SJCRH30 (cell line): ENCODE data around the gene EEF2. TPM values are rescaled to one million over a fixed set of nuclear protein-coding genes. Genes with fewer than 3 reads are reported as not detected.

Experiments used
- DNase-seq, 2 experiments: peaks; one replicate each; pipeline ENCODE4 v3.0.0-alpha.2; 2015 to 2020
- H3K27ac ChIP-seq: fragments of 250-450 bp; sonication (Bioruptor Pico); 2 replicates; pipeline ENCODE4 v1.5.1; 2020; ENCODE audit warnings: mild to moderate bottlenecking, moderate library complexity
- H3K27me3 ChIP-seq: fragments of 250-450 bp; sonication (Bioruptor Pico); 2 replicates; pipeline ENCODE4 v1.5.1; 2020; ENCODE audit warnings: mild to moderate bottlenecking, moderate library complexity
- H3K36me3 ChIP-seq: fragments of 250-450 bp; sonication (Bioruptor Pico); 2 replicates; pipeline ENCODE4 v1.5.1; 2020; ENCODE audit warnings: mild to moderate bottlenecking, moderate library complexity
- H3K4me1 ChIP-seq: fragments of 250-450 bp; sonication (Bioruptor Pico); 2 replicates; pipeline ENCODE4 v1.5.1; 2020; ENCODE audit warnings: mild to moderate bottlenecking, moderate library complexity
- H3K4me3 ChIP-seq: fragments of 250-450 bp; sonication (Bioruptor Pico); 2 replicates; pipeline ENCODE4 v1.5.1; 2020; ENCODE audit warnings: mild to moderate bottlenecking, moderate library complexity
- H3K9me3 ChIP-seq: fragments of 250-450 bp; sonication (Bioruptor Pico); replicated peaks from 2 replicates; pipeline ENCODE4 v1.5.1; 2020; ENCODE audit warnings: mild to moderate bottlenecking, moderate library complexity
- total RNA-seq: library from RNA; depleted of rRNA; stranded (reverse); fragments of >200 nt; shearing (Covaris generic); gene quantifications from 2 replicates; pipeline ENCODE4 v1.2.3, GENCODE V29; 2014

The EEF2 gene
- total RNA-seq, 1 experiment from 2014 or later, result 1,658 TPM

DNA sequence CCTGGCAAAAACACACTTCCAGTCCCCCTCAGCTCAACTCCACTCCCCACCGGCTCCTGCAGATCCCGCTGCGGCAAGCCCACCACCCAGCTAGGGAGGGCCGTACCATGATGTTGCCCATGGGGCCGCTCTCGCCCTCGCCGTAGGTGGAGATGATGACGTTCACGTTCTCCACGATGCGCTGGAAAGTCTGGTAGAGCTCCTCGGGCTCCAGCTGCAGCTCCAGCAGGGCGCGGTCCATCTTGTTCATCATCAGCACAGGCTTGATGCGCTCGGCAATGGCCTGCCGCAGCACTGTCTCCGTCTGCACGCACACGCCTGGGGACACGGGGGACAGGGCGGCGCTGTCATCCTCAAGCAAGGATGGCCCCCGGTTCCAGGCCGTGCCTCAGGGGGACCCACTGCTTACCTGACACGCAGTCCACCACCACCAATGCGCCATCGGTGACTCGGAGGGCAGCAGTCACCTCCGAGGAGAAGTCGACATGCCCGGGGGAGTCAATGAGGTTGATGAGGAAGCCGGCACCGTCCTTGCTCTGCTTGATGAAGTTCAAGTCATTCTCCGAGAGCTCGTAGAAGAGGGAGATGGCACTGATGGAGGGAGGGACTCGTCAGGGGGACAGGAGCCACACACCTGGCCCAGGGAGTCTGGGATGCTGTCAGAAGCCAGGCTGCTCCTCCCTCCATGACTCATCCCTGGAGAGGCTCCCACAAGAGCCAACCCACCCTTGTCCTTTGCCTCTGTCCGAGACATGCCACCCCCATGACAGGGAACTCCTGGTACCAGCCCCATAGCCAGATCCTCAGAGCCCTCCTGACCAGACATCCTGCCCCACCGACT, 2.3 kb downstream of the EEF2 start:
- H3K4me3 ChIP-seq, result no peak overlapping the region
- H3K27me3 ChIP-seq, result no peaks in the 10 kb centered on the region
- DNase-seq, result peak in 1 of 2 experiments; percentile 35
- H3K27ac ChIP-seq, result no peak overlapping the region
- peaks cover 70% of the 10 kb centered on the region for H3K36me3 ChIP-seq
- no peaks in the 10 kb centered on the region for H3K9me3 ChIP-seq
- H3K4me1 ChIP-seq, result peaks cover 15% of the 10 kb centered on the region

- Histone ChIP-seq H3K4me3 (no peak overlapping the region), H3K9me3 (no peaks in the 10 kb centered on the region), H3K27ac (no peak overlapping the region), H3K4me1 (peaks cover 15% of the 10 kb centered on the region), H3K27me3 (no peaks in the 10 kb centered on the region), H3K36me3 (peaks cover 79% of the 10 kb centered on the region)
- no peak for DNase-seq
Observed at GRCh38 chr19:3981736-3982681, 3.3 kb downstream of the EEF2 start.

GRCh38 chr19:3981373-3981735, 3.9 kb downstream of the EEF2 start:
- peaks cover 86% of the 10 kb centered on the region for H3K36me3 ChIP-seq
- H3K27ac ChIP-seq, result no peak overlapping the region
- no peak overlapping the region for H3K4me3 ChIP-seq
- H3K4me1 ChIP-seq, result peaks cover 14% of the 10 kb centered on the region
- DNase-seq, result no peak
- no peaks in the 10 kb centered on the region for H3K9me3 ChIP-seq
- H3K27me3 ChIP-seq, result no peaks in the 10 kb centered on the region

DNA sequence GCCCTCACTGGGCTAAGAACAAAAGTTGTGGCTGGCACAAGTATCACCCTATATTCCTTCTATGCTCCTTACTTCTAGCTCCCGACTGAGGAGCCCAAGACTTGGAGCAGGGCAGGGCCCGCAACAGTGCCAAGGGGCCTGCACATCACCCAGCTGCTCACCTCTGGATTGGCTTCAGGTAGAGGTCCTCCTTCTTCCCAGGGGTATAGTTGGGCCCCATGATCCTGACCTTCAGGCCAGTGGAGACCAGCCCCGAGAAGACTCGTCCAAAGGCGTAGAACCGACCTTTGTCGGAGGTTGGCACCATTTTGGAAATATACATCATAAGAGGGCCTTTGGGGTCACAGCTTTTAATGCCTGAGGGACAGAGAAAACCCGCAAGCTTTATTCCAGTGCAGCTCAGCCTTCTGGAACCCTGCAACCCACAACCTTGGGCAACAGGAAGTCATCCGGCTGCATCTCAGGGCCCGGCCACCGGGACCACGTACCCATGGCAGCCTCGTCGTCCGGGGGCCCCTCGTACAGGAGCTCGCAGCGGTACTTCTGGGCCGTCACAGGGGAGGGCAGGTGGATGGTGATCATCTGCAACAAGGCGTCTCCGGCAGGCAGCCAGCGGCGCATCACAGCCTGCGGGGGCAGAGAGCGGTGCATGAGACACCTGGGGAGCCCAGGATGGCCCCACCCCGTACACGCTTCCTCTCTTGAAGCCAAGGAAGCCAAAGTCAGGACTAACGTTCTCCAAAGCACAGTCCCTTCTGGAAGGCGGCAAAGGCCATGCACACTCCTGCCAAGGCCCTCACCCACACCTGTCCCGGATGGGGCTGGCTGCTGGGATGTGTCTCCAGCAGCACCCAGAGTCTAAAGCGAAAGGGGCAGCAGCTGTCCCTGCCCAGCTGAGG, 4.7 kb downstream of the EEF2 start:
- Histone ChIP-seq H3K4me3 (no peak overlapping the region), H3K36me3 (peaks cover 93% of the 10 kb centered on the region), H3K27me3 (no peaks in the 10 kb centered on the region), H3K27ac (no peak overlapping the region), H3K9me3 (no peaks in the 10 kb centered on the region), H3K4me1 (peaks cover 6% of the 10 kb centered on the region; the same call in 1 of the 2 replicates)
- DNase-seq, result no peak

GRCh38 chr19:3979674-3980352, 5.5 kb downstream of the EEF2 start:
- Histone ChIP-seq H3K9me3 (no peaks in the 10 kb centered on the region), H3K27ac (no peak overlapping the region), H3K36me3 (peaks cover 98% of the 10 kb centered on the region)

GRCh38 chr19:3979289-3979673, 6.0 kb downstream of the EEF2 start:
- H3K4me3 ChIP-seq, result no peak overlapping the region
- no peak overlapping the region for H3K27ac ChIP-seq
- no peak for DNase-seq
- no peaks in the 10 kb centered on the region for H3K27me3 ChIP-seq
- peaks cover 6% of the 10 kb centered on the region; the same call in 1 of the 2 replicates for H3K4me1 ChIP-seq
- peaks cover 93% of the 10 kb centered on the region for H3K36me3 ChIP-seq
- H3K9me3 ChIP-seq, result no peaks in the 10 kb centered on the region

More at GRCh38 chr19:3979674-3980352, 5.5 kb downstream of the EEF2 start:
- no peaks in the 10 kb centered on the region for H3K27me3 ChIP-seq
- H3K4me1 ChIP-seq, result peaks cover 6% of the 10 kb centered on the region; the same call in 1 of the 2 replicates
- no peak for DNase-seq
- H3K4me3 ChIP-seq, result no peak overlapping the region

GRCh38 chr19:3978145-3978544, 7.1 kb downstream of the EEF2 start:
- Histone ChIP-seq H3K27ac (no peak overlapping the region), H3K36me3 (peaks cover 82% of the 10 kb centered on the region), H3K27me3 (no peaks in the 10 kb centered on the region), H3K9me3 (no peaks in the 10 kb centered on the region), H3K4me1 (peaks cover 4% of the 10 kb centered on the region; the same call in 1 of the 2 replicates), H3K4me3 (no peak overlapping the region)
- no peak for DNase-seq

GRCh38 chr19:3977242-3978143, 7.8 kb downstream of the EEF2 start:
- Histone ChIP-seq H3K27me3 (no peaks in the 10 kb centered on the region), H3K9me3 (no peaks in the 10 kb centered on the region), H3K4me1 (no peaks in the 10 kb centered on the region), H3K36me3 (peaks cover 75% of the 10 kb centered on the region), H3K27ac (no peak overlapping the region), H3K4me3 (no peak overlapping the region)
- no peak for DNase-seq

DNA sequence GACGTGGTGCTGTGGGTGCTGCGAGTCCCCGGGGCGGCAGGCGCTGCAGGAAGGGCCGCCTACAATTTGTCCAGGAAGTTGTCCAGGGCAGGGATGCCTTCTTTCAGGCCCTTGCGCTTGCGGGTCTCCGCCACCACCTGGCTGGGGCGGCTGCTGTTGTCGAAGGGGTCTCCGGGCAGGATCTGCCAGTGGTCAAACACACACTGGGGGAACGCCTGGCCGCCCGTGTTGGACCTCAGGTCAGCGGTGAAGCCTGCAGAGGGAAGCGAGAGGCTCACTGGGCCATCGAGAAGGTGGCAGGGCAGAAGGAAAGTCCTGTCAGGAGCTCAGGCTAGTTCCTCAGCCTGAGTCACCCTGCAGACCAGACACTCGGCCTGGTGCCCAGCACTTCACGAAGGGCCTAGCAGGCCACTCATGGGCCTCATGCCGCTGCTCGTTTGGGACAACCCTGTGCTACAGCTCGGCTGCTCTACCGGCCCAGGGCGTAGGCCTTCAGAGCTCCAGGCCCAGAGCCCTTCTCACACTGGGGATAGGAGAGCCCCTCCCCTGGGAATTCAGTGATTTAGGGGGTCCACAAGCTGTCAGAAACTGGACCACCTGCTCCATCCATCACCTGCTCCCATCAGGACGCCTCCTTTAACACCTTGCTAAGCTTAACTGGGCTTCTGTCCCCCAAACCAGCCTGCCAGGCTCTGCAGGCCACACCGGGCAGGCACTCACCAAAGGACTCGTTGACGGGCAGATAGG, 8.6 kb downstream of the EEF2 start:
- Histone ChIP-seq H3K4me3 (no peak overlapping the region), H3K27ac (no peak overlapping the region), H3K27me3 (no peaks in the 10 kb centered on the region), H3K9me3 (no peaks in the 10 kb centered on the region), H3K36me3 (peaks cover 67% of the 10 kb centered on the region), H3K4me1 (no peaks in the 10 kb centered on the region)
- DNase-seq, result no peak

- Histone ChIP-seq H3K27ac (no peak overlapping the region), H3K9me3 (no peaks in the 10 kb centered on the region), H3K4me3 (no peak overlapping the region), H3K27me3 (no peaks in the 10 kb centered on the region), H3K4me1 (no peaks in the 10 kb centered on the region), H3K36me3 (peaks cover 57% of the 10 kb centered on the region)
- no peak for DNase-seq
Observed at GRCh38 chr19:3975637-3976087, 9.6 kb downstream of the EEF2 start.

DNA sequence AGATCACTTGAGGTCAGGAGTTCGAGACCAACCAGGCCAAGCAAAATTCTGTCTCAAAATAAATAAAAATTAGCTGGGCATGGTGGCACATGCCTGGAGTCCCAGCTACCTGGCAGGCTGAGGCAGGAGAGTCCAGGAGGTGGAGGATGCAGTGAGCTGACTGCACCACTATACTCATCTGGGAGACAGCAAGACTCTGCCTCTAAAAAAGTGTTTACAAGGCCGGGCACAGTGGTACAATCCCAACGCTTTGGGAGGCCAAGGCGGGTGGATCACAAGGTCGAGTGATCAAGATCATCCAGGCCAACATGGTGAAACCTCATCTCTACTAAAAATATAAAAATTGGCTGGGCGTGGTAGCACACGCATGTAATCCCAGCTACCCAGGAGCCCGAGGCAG, 10.1 kb downstream of the EEF2 start:
- Histone ChIP-seq H3K27ac (no peak overlapping the region), H3K36me3 (peaks cover 52% of the 10 kb centered on the region)

DNA sequence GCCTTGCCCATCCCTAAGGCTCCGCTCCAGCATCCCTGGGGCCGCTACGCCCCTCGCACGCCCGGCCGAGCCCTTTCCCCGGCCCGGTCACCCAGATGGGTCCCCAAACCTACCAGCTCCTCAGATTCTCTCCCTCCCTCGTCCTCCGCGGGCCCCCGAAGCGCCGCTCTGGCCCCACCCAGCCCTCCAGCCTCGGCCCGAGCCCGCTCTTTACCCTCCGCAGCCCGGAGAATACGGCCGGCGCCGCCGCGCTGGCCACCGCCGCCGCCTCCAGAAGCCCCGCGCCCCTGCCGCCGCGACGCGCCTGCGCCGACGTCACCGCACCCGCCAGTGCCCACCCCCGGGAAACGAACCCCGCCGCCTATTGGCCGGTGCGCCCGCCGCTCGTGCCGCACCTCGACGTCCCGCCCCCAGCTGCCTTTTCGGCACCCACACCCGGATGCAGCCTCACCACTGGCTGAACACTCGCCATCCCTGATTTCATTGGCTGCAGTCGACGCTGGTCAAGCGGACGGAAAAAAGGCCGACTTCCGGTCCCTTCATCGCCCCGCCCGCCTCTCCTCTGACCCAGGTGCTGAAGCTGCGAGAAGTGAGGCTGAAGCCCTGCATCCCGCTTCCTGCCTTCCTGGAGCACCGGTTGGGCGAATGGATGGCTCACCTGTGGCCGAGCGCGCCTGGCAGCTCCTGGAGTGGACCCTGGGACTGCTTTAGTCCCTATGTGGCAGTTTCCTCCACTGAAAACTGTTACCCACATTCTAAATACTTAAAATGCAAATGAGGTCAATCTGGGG, 14.3 kb downstream of the EEF2 start, which contains the start of gene DAPK3:
DAPK3 (minus strand) TSS at position 292 of the 791 bp plus-strand sequence. CDS start 1,364 bp downstream, outside the sequence.
- Histone ChIP-seq H3K27me3 (no peaks in the 10 kb centered on the region), H3K27ac (peak within 1 kb of the TSS; percentile 57), H3K36me3 (peaks cover 17% of the 10 kb centered on the region), H3K9me3 (no peaks in the 10 kb centered on the region), H3K4me3 (peak within 1 kb of the TSS; percentile 93), H3K4me1 (peaks cover 9% of the 10 kb centered on the region; the same call in 1 of the 2 replicates)
- peak; percentile 97 for DNase-seq

More for the DNA sequence above, 10.1 kb downstream of the EEF2 start:
- no peak overlapping the region for H3K4me3 ChIP-seq
- H3K4me1 ChIP-seq, result no peaks in the 10 kb centered on the region
- DNase-seq, result no peak
- no peaks in the 10 kb centered on the region for H3K9me3 ChIP-seq
- no peaks in the 10 kb centered on the region for H3K27me3 ChIP-seq
